HCEC 1CT (cell line): ENCODE results near the gene HPCAL1.

ENCODE experiments used
- DNase-seq: peaks from one replicate; pipeline ENCODE4 v3.0.0-alpha.2; 2017

Gene HPCAL1

DNA sequence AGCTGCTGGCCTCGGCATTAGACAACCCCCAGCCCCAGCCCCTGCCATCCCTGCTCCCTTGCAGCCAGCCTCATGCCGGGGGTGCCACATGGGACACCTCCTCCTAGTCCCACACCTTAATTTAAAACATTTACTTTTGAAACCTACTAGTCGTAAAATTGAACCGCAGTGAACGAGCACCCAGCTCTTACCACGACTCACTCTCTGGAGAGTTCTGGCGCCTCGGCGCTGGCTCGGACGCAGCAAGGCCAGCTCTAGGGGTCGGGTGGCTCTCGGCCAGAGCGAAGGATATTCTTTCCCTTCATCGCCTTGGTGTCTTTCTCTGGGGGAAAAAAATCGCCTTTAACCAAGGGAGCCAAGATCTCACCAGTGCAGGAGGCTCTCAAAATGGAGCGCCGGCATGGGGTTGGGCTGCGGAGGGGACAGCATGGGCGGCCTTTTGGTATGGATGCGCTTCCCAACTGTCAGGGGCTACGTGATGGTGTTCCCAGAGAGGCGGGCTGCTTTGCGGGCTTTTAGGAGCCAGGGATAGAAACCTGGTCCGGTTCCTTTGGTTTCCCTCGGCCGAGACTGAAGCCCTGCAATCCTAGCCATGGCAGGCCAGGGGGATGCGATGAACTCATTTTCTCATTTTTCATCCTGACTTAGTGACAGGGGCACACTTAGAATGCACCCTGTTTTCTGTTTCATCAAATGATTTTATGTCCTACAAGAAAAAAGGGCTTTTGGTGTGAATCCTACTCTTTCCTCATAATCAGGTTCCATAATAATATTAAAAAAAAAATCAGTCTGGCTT, 2.0 kb downstream of the HPCAL1 start:
- no peak for DNase-seq

DNA sequence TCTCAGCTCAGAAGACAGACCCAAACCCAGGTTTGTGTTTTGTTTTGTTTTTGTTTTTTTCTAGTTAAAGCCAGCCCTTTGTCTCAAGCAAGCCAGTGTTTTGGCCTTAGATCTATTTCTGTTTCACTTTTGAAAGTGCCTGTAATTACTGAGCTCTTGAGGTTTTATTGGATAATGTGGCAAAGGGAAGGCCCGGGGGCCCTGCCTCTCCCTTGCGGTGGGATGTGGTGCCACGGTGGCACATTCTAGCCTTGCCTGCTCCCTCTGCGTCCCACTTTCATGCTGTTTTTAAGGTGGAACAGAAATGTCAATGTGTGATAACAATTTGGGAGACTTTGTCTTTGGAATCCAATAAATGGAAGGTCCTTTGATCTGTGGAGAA, 2.5 kb downstream of the HPCAL1 start:
- no peak for DNase-seq

DNA sequence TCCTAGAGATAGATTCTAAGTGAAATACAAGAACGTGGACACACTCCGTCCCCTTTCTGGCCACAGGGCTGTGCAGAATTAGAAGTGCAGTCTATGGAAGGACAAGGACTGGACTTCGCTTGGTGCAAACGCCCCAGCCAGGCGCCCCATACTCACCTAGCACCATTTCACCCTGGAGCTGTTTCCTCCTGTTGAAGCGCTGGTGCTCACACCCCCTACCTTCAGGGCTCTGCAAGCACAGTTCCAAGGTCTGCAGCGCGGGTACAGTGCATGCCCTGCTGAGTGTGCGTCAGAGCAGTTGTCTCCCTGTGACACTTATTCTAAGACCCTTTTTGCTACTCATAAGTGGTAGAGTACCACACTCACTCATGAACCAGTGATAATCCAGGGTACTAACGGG, 3.0 kb downstream of the HPCAL1 start:
- no peak for DNase-seq

DNA sequence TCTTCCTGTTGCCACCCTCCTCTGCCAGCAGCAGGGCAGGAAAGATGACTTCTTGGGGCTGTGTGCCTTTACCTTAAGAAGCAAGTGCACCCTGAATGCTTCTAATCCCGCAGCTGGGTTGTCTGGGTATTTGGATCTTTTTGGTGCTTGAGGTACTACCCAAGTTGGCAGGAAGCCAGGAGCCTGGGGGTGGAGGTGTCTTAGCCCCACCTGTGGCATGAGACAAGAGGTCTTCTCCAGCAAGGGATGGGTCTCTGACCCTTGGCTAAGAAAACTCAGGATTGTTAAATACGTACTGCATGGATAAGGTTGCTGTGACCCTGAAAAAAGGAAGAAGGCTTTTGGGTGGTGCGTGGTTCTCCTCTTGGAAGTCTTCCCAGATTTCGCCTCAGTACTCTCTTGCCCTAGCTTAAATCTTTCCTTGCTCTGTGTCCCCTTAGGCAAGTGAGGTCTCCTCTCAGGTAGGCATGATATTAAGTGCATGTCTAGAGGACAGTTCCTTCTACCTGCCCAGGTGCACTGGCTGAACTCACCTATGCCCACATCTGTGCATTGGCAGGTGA, 4.3 kb downstream of the HPCAL1 start:
- DNase-seq, result no peak

DNA sequence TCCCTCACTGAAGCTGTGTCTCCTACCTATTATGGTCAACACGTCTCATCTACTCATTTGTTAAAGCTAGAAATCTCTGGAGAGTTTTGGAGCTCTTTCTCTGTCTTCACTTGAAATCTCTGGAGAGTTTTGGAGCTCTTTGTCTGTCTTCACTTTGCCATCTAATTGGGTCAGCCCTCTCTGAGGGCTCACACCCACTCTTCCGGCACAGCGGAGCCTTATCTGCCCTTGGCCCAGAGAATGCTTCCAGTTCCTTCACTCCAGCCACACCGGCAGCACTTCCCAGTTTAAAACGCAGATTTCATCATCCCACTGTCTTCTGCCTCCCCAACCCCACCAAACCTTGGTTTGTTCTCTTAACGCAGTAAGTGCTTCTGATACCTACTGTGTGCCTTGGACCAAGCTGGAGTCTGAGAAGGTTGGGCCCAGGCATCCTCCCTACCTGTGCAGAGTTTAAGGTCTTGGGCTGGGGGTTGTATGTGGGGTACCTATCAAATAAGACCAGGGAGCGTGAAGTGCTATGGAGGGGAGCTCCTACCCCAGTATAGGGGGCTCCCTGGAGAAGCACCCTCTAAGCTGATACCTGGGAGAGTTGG, 5.0 kb downstream of the HPCAL1 start:
- DNase-seq, result no peak

- DNase-seq, result no peak
Observed at GRCh38 chr2:10308866-10309265, 6.2 kb downstream of the HPCAL1 start.

DNA sequence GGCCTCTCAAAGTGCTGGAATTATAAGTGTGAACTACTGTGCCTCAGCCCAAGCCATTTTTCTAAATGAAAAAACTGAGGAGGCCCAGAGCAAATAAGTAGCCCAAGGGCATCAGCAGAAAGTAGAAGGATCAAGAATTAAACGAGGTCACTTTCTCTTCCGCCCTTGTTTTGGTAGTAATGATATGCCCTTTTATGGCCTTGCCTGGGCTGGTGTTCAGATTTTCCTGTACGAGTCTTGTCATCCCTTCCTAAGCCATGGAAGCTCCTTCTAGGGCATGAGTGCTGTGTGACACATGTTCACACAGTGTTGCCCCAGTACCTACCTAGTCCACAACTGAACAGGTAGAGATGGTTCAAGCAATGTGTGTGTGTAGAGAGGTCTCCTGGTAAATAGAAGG, 6.6 kb downstream of the HPCAL1 start:
- no peak for DNase-seq

GRCh38 chr2:10310309-10310888, 7.7 kb downstream of the HPCAL1 start:
- no peak for DNase-seq

DNA sequence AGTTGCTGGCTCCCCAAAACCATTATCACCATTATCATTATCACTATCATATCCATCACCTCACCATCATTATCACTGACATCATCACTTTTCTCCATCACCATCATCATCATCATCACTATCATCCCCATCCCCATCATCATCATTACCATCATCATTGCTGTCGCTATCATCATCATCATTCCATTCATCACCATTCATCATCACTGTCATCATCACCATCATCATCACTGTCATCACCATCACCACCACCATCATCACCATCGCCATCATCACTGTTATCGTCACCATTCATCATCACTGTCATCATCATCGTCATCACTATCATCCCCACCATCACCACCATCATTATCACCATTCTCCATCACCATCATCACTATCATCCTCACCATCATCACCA, 9.0 kb downstream of the HPCAL1 start:
- no peak for DNase-seq

GRCh38 chr2:10312437-10312957, 9.8 kb downstream of the HPCAL1 start:
- no peak for DNase-seq

DNA sequence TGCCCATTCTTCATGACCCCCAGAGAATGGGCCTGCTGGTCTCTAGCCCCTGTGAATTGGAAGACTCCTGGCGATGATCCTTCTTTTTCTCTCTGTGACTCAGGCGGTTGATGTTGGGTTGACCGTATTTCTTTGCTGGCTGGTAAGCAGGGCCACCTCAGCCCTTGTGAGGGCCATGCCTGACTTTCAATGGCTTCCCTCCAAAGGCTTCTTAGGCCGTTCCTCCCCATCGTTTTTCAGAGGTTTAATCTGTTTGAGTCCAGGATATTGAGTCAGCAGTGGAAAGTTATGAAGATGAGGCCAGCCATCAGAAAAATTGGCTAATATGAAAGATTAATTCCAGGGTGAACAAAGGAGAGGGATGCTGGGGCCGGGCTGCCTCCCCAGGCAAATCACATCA, 13.6 kb downstream of the HPCAL1 start:
- DNase-seq, result no peak

- DNase-seq, result no peak
Observed at GRCh38 chr2:10316860-10317259, 14.2 kb downstream of the HPCAL1 start.

- no peak for DNase-seq
Observed at GRCh38 chr2:10317646-10318045, 14.9 kb downstream of the HPCAL1 start.

GRCh38 chr2:10318345-10318744, 15.6 kb downstream of the HPCAL1 start:
- DNase-seq, result no peak

DNA sequence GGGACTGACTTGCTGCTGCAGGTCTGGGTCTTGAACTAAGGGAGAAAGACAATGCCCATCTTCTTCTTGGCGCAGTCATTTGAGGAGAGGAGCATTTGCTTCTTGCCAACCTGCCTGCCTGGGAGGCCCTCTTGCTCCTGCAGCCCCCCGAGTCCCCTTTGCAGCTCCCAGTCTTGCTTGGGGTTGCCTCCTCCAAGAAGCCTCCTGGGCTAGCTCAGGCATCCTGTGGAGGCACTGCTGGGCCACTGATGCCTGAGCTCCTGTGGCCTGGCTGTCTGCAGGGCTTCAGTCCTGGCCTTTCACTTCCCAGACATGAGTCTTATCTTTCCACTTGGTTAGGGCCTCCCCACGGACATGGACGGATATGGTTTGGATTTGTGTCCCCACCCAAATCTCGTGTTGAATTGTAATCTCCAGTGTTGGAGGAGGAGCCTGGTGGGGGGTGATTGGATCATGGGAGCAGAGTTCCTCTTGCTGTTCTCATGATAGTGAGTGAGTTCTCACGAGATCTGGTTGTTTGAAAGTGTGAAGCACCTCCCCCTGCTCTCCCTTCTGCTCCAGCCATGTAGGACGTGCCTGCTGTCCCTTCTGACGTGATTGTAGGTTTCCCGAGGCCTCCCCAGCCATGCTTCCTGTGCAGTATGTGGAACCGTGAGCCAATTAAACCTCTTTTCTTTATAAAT, 17.3 kb downstream of the HPCAL1 start:
- no peak for DNase-seq

GRCh38 chr2:10320575-10320931, 17.8 kb downstream of the HPCAL1 start:
- DNase-seq, result no peak

DNA sequence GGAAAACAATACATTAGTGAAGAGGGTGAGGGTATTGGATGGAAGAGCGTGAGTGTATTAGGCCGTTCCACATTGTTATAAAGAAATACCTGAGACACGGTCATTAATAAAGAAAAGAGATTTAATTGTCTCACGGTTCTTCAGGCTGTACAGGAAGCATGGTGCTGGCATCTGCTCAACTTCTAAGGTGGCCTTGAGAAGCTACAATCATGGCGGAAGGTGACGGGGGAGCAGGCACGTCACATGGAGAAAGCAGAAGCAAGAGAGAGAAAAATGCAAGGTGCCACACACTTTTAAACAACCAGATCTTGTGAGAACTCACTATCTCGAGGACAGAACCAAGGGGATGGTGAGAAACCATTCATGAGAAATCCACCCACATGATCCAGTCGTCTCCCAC, 18.2 kb downstream of the HPCAL1 start:
- DNase-seq, result no peak

DNA sequence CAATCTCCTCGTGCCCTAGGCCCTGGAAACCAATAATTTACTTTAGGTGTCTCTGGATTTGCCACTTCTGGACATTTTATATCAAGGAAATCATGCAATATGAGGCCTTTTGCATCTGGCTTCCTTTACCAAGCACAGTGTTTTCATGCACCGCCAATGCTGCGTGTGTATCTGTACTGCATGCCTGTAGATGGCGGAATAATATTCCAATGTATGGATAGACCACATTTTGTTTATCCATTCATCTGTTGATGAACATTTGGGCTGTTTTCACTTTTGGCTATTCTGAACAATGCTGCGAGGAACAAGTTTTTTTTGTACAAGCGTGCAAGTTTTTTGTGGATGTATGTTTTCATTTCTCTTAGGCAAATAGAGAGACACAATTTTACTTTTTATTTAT, 18.9 kb downstream of the HPCAL1 start:
- no peak for DNase-seq

- DNase-seq, result no peak
Observed at GRCh38 chr2:10322481-10322880, 19.8 kb downstream of the HPCAL1 start.

DNA sequence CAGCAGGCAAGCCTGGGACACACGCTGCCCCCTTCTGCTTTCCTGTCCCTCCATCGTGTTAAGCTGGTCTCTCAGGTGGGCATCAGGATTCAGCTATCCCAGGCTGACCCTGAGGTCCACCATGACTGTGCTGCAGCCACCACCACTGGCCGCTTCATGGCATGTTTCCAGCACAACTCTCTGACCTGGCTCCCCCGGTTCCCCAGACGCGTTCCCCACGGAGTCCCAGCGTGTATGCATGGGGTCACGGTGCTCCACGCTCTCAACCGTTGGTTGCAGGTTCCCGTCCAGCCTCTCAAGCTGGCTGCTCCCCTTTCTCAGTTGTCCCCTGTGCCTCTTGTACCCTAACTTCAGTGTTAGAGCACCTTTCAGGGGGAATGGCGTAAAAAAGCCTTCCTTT, 20.3 kb downstream of the HPCAL1 start:
- DNase-seq, result no peak

DNA sequence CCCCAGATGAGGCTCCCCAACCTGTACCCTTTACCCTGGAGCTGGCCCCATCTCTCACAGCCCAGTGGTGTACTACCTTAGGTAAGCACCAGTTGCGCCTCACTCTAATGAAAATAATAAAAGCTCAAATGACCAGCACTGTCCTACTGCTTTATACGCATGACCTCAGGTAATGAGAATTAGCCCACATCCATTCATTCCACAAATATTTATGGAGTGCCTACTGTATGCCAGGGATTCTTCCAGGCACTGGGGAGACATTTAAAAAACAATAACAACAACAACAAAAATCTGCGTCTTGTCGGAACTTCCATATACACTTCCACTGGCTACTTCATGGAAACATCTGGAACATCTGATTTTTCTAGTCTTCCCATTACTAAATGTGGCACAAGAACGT, 20.8 kb downstream of the HPCAL1 start:
- DNase-seq, result no peak

- peak; percentile 29 for DNase-seq
Observed at GRCh38 chr2:10324095-10324832, 21.6 kb downstream of the HPCAL1 start.
